Epidermal melanocyte (primary cell): ENCODE results near the gene SUGCT.

Experiments
- DNase-seq: peaks from one replicate; pipeline ENCODE4 v3.0.0; 2011; ENCODE audit warnings: low spot score; ENCODE audit not compliant: insufficient read length

SUGCT gene

GRCh38 chr7:40658729-40659128 is 523.9 kb downstream of the SUGCT start:
- no peak for DNase-seq

DNA sequence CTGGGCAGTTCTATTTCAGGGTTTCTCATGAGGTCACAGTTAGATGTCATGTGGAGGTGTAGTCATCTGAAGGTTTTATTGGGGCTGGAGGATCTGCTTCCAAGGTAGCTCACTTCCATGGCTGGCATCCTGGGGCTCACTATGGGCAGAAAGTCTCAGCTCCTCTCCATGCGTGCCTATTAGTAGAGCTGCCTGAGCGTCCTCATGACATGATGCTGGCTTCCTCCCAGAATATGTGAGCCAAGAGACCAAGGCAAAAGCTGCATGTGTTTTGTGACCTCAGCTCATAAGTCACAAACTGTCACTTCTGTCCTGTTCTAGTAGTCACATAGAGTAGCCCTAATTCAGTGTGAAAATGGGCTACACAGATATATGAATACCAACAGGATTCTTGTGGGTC is 524.4 kb downstream of the SUGCT start:
- DNase-seq: no peak

DNA sequence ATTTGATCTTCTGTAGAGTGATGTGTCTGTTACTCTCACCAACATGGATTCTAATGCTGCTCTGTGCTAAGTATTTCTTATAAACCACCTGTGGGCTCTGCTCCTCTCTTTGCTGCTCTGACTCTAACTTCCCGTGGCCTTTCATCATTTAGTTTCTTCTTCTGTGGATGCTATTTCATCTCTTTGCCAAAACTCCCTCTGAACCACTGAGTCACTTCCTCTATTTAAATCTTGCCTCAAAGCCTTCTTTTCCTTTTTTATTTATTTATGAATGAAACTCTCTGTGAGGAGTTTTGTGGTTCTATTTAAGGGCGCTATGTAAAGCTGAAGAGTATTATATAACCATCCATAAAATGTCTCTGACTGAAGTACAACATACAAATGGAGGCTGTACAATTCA is 538.5 kb downstream of the SUGCT start:
- DNase-seq: no peak

GRCh38 chr7:40674316-40674715 is 539.5 kb downstream of the SUGCT start:
- no peak for DNase-seq

GRCh38 chr7:40675741-40676140 is 540.9 kb downstream of the SUGCT start:
- DNase-seq: no peak

GRCh38 chr7:40676221-40676620 is 541.4 kb downstream of the SUGCT start:
- no peak for DNase-seq

DNA sequence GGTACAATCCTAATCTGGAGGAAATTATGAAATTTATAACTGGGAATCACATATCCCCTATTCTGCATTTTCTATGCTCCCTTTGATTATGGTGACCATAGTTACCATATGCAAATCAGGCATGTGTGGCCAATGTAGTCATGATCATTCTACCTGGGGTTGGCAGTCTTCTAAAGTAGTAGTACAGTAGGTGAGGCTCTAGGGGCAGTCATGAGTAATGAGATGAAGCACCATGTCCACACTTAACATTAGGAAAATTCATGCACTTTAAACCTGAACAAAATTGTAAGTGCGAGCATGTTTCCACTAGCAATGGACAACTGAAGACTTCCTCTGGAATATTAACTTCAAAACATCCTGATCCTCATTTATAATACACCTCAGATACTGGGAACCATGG is 545.9 kb downstream of the SUGCT start:
- no peak for DNase-seq

- no peak for DNase-seq
Observed at GRCh38 chr7:40682696-40683095, 547.9 kb downstream of the SUGCT start.

- no peak for DNase-seq
Observed at GRCh38 chr7:40694026-40694809, 559.4 kb downstream of the SUGCT start.

GRCh38 chr7:40694991-40695390 is 560.2 kb downstream of the SUGCT start:
- DNase-seq: no peak

- no peak for DNase-seq
Observed at GRCh38 chr7:40697653-40698052, 562.8 kb downstream of the SUGCT start.

DNA sequence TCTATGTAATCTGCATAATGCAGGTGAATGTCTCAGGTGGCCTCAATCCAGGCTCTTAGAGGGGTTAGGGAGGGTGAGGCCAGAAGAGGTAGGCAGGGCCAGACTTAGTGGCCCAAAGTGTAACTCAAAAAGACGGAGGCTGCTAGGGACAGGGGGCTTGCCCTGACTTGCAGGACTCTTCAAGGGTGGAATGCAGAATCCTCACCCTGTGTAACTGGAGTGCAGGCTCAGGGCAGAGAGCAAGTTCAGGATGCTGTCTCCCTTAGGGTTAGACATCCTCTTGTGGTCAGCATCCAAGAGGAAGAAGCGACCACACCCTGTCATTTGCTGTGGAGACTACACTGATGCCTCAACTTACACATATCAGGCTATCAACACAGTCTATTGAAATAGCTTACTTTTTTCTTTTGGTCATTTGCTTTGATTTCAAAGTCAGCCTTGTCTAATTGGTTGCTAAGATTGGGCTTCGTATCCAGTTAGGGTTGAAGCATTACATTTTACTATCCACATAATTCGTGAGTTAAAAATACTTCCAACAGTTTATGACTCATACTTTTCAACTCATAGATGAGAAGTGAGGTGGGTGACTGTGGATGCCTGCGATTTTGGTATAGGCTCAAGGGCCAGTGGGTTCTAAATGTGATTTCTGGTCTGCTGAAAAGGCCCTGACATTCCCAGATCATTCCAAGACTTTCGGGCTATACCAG is 563.6 kb downstream of the SUGCT start:
- no peak for DNase-seq

- no peak for DNase-seq
Observed at GRCh38 chr7:40698921-40699260, 564.1 kb downstream of the SUGCT start.

- DNase-seq: no peak
Observed at GRCh38 chr7:40700653-40701421, 566.0 kb downstream of the SUGCT start.

DNA sequence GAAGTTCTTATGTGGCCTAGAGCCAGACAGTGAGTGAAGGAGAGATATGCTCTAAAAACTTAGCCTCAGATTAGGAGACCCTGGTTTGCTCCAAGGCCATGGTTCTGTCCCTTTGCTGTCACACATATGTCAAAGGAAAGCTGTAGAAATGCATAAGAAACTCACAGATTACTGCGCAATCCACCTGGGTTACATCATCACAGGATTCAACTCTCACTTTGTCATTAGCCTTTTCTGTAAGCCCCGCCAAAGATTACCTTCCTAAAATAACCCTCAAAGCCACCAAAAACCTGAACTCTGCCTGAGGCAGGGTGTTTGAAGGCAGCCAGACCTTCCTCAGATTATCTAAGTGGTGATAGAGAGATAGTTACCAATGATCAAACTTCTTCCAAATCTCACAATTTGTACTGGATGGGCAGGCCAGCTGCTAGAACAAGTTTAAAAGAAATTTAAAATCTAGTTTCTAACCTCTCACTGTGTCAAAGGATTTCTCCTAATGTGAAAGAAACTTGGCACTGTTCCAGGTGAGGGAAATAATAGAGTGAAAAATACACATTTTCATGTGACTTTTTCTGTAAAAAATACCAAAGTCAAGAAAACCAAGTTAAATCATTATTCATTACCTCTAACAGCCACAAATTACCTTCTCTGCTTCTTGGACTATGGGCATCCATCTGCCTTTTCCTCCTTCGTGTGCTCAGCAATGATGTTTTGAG is 567.2 kb downstream of the SUGCT start:
- DNase-seq: no peak

GRCh38 chr7:40704172-40704571 is 569.4 kb downstream of the SUGCT start:
- no peak for DNase-seq

DNA sequence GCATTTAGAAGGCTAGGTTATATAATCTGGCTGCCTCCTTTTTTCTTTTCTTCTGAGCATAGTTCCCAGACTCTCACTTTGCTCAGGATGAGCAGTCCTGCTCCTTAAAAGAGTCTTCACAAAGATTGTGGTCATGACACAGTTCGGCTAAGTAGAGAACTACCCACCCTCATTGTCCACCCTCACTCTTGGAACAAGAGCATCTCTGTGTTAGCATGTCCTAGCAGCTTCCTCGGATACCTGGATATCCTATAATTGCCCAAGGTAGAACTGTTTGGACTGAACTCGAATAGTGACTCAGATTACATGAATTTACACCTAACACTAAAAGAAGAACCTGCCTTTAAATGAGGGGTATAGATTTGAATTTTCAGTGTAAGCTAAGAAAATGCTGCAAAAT is 572.0 kb downstream of the SUGCT start:
- DNase-seq: no peak

GRCh38 chr7:40709062-40709964 is 574.5 kb downstream of the SUGCT start:
- no peak for DNase-seq

DNA sequence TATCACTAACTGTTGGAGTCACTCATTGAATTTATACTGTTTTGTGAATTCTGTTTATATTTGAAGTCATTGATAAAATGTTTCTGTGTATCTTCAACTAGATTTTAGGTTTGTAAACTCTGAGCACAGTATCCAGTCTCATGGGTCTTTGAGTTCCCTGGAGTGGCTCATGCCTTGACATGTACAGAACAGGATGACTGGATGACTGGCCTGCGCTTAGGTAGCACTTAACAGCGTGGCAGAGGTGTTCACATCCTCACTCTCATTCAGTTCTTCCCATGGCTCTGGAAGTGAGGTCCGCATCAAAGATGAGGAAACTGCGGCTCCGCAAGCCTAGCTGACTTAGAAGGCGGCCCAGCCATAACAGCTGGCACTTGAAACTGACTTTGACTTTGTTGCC is 576.9 kb downstream of the SUGCT start:
- no peak for DNase-seq

DNA sequence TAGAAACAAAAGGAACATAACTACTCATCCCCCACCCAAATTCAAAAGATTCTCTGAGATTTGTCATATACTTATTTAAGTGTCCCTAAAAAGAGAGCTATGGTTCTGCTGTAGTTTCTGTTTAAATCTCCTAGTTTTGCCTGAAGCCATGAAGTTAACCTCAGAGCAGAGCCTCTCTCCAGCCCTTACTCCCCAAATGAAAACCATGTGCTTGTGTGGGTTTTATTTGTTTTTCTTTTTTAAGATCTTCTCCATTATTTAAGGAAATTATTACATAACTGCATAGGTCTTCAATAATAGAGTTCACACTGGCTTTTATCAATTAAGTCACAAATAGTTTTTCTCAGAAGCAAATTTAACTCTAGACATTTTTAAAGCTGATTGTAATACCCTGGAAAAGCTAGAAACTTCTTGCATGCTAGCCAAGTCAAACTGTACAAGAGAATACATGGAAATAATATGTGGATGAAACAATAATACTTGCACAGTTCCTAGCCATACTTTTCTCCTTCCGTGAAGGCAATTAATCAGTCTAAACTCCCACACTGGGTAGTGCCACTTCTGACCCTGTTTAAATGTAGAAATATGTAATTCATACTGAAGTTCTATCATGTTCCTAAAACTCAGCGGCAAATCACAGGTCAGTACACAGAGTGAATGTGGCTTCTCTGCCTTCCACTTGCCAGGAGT is 579.7 kb downstream of the SUGCT start:
- no peak for DNase-seq
